SKM-1 treated with dmso at 0.1 percent for 144 hours (cell line): ENCODE data around the gene COIL.

Experiments used
- DNase-seq: peaks from one replicate; lab custom pipeline; 2025; ENCODE audit not compliant: unreplicated experiment; lab: John Stamatoyannopoulos, UW

The COIL gene

DNA sequence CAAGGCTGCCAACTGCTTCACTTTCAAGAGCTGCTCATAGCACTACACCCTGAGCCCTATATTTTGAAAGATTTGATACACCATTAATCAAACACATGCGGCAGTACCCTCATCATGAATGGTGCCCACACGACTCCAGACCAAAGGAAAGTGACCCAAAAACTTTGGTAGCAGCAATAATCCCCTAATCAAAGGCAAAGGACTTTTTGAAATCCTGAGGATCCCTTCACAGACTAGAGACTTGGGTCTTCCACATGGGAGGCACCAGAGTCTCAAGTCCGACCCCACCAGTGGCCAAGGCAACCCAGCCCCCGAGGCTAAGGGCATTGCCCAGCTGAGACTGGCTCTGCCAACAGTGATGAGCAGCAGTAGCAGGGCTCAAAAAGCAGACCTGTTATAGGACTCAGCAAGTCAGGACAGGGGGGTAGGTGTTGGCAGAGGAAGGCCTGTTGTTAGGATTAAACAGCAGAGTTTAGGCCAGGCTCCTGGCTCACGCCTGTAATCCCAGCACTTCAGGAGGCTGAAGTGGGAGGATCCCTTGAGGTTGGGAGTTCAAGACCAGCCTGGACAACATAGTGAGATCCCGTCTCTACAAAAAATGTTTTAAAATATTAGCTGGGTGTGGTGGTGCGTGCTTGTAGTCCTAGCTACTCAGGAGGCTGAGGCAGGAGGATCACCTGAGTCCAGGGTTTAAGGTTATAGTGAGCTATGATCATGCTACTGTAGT, 50.2 kb downstream of the COIL start:
- DNase-seq = no peak

DNA sequence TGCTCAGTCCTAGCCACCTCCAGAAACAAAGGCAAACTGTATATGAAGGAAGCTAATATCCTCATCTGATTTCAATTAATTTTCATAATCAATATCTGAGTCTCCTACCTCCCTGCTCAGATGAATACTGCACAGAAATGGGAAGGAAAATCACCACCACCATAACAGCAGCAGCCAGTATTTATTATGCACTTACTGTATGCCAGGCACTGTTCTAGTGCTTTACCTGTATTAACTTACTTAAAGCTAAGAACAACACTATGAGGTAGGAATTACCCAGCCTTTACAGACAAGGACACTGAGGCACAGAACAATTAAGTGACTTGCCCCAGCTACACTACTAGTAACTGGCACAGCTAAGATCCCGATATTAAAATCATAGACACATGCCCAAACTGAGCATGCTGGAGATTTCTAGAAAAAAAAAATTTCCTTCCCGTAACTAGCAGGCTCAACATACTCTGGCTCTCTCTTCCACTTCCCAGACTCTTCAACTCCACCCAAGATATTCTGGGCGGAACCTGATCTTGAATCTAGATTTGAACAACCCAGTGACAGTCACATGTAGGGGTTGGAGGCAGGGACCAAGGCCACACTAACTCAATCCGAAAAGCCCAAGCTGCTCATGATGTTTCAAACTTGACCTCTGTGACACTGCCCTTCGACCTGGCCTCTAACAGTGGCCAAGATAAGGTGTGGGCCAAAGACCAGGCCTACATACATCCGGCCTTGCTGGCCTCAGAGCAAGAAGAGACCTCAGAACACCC, 50.9 kb downstream of the COIL start:
- DNase-seq = no peak

DNA sequence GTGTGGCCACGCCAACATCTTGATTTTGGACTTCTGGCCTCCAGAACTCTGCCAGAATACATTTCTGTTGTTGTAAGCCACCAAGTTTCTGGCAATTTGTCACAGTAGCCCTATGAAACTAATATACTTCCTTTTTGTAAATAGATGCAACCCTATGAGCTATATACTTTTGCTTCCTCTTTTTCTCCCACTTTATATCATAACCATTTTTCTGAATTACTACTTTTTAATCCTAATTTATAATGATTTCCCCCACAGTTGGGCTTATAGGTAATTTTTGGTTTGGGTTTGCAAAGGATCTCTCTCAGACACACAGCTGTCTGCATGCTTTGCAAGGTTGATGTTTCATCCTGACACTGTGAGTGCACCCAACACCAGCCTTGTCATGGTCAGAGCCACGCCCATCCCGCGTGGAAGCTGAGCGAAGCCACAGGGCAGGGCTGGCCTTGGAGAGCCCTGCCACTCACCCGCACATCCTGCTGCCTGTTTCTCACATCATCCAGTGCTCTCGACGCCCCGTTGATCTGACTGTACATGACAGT, 52.8 kb downstream of the COIL start:
- DNase-seq = peak; percentile 28

DNA sequence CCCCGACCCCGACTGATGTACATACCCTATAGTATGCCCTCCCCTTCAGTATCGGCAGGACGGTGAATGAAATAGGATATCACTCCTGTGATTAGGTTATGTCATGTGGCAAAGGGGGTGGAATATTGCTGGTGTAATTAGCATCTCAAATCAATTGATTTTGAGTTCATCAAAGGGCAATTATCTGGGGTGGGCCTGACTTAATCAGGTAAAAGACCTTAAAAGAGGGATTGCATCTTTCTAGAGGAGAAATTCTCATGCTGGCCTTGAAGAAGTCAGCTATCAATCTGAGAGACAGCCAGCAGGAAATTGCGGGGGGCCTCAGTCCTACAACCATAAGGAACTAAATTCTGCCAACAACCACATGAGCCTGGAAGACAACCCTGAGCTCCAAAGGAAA, 57.3 kb downstream of the COIL start:
- DNase-seq = no peak

DNA sequence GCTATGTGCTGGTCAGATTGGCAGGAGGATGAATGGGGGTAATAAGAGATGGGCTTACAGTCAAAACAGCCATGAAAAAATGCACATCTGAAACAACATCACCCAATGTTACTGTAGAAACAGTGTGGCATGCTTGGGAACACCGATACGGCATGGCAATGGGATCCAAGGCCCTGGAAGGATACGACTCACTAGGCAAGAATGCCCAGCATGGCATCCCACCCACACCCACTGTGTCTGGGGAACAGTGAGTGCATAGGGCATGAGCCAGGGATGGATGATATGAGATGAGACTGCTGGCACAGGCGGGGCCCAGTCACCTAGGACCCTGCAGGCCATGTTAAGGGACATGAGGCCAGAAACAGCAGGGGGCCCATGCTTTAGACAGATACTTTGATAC, 58.5 kb downstream of the COIL start:
- no peak for DNase-seq

DNA sequence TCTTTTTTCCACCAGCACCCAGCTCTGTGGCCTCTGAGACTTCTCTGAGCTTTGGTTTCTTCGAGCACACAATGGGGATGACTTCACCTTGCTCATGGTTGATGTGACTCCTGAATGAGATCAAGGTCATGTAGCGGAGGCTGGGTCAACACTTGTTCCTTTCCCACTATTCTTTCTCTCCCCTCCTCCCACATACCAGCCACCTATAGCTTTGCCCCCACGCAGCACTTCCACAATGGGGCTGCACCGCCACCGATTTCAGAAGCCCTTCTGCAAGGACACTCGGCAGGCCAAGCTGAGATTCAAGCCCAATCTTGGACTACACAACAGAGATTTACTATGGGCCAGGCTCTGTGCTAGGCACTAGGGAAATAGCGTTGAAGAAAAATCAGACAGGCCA, 61.4 kb downstream of the COIL start:
- no peak for DNase-seq

DNA sequence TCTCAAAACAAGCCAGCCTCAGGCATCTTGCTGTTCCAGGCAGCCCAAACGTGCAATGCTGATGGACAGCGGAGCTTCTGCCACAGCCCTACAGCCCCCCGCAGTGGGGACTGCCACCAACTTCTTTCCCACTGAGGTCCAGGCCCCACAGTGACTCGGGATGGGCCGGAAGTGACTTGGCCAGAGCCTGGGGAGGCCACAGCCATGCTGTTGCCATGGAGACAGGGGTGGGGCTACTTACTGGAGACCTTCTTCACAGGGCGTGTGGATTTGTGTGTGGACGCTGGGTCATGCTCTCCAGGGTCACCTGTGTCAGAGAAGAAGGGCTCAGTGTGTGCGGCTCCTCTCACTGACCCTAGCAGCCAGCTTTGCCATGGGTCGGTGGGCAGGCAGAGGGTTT, 62.0 kb downstream of the COIL start:
- no peak for DNase-seq

DNA sequence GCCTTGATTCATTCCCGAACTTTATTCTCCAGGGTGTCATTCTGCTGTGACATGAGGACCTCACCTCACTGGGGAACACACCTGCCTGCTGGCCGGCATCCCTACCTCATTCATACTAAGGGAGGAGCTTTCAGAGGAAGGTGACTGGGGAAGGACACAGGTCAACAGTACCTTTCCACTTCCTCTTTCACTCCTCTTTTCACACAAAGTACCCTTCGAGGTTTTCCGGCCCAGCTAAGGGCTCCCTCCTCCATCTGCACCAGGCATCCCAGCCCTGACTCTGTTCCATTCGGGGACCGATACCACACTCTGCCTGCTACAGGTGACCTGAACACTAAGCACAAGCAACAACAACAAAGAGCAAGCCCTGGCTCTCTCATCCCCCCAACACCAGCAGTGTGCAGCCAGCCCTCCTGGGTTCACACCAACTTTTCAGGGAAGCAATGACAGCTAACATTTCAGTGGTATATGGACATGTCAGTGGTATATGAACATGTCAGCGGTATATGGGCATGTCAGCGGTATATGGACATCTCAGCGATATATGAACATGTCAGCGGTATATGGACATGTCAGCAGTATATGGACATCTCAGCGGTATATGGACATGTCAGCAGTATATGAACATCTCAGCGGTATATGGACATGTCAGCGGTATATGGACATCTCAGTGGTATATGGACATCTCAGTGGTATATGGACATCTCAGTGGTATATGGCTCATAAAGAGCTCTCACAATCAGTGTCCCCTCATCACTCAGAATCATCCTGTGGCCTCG, 63.0 kb downstream of the COIL start:
- no peak for DNase-seq

DNA sequence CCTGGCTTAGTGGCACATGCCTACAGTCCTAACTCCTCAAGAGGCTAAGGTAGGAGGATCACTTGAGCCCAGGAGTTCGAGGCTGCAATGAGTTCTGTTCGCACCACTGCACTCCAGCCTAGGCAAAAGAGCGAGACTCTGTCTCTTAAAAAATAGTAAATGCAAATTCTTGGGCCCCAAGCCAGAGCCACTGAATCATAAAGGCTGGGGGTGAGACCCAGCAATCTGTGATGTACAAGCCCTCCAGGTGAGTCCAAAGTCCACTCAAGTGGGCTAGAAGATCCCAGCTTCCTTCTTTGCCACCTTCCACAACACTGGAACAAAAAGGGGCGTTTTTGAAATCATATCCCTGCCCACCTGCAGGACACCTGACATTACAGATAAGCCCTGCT, 63.9 kb downstream of the COIL start:
- DNase-seq = no peak

DNA sequence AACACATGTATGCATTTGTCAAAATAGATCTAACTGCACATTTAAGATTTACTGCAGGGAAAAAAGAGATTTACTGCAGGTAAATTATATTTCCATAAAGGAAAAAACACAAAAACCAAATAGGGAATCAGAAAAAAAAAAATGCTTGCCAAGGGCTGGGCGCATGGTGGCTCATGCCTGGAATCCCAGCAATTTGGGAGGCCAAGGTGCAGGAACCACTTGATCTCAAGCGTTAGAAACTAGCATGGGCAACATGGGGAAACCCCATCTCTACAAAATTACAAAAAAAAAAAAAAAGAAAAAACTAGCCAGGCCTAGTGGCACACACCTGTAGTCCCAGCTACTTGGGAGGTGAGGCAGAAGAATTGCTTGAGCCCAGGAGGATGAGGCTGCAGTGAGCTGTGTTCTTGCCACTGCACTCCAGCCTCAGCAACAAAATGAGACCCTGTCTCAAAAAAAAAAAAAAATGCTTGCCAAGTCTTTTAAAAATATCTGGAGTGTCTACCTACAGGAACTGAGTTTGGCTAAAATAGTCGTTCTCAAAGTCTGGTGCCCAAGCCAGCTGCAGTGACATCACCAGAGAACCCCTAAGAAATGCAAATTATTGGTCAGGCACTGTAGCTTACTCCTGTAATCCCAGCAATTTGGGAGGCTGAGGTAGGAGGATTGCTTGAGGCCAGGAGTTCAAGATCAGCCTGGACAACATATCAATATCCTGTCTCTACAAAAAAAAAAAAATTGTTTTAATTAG, 64.5 kb downstream of the COIL start:
- DNase-seq = no peak

DNA sequence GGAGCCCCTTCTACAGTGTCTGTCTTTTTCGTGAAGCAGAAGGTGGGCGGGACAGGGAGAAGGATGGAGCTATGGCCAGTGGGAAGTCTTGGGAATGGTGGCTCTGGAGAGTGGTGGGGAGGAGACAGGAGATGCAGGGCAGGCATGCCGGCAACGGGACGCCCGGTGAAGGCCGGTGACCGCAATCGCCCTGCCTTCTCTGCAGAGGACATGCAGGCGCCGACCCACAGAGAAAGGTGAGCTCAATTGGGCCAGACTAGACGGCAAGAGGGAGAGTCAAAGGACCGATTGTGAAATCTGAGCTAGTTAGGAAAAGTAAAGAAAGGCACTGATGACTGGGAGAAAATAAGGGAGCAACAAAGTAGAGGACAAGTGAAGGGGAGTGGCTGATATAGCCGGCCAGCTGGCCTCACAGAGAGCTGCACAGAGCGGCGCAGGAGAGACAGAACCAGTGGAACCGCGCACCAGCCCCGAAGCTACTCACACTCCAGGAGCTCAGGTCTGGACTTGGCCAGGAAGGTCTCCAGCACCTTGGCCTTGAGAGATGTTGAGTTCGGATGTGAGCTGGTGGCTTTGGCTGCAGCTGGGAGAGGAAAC, 65.9 kb downstream of the COIL start:
- DNase-seq = no peak

DNA sequence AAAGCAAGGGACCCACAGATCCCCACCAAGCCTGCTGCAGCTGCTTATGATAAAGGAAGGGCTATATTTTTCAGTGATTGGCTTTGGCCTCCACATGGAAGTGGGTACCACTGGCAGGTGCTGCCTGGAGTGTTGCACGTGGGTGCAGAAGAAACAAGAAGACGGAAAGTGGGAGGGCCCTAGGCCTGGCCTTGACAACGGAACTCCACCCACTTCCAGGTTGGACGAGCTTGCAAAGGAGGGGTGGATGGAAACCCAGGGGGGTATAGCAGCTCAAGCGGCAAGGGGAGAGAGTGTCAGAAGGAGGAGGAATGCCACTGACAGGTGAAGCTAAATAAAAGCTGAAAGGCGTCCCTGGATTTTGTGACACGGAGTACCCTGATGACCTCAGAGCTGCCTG, 67.3 kb downstream of the COIL start:
- DNase-seq = no peak

DNA sequence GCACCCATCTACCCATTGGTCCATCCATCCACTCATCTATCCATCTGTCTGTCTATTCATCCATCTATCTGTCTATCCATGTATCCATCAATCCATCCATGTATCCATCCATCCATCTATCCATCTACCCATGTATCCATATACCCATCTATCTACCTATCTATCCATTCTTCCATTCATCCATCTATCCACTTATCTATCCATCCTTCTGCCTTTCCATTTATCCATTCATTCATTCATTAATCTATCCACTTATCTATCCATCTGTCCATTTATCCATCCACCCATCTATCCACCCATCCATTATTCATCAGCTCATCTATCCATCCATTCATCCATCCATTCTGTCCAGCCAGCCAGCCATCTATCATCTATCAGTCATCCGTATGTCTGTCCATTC, 68.5 kb downstream of the COIL start:
- no peak for DNase-seq

DNA sequence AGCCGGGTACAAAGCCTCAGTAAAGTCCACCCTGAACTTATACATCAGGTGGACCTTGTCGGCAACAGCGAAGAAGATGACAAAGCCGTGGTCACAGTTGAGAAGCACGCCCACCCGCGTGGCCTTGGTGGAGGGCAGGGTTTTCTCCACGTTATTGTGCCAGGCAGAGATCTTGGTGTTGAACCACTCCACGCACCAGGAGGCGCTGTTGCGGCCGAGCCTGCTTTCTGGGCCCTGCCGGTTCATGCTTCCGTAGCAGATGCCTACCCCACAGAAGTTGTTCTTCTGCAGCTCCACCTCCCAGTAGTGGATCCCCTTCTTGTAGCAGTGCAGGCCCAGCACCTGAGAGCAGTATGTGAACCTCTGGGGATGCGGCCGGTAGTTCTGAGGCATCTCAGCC, 69.1 kb downstream of the COIL start:
- DNase-seq = no peak

DNA sequence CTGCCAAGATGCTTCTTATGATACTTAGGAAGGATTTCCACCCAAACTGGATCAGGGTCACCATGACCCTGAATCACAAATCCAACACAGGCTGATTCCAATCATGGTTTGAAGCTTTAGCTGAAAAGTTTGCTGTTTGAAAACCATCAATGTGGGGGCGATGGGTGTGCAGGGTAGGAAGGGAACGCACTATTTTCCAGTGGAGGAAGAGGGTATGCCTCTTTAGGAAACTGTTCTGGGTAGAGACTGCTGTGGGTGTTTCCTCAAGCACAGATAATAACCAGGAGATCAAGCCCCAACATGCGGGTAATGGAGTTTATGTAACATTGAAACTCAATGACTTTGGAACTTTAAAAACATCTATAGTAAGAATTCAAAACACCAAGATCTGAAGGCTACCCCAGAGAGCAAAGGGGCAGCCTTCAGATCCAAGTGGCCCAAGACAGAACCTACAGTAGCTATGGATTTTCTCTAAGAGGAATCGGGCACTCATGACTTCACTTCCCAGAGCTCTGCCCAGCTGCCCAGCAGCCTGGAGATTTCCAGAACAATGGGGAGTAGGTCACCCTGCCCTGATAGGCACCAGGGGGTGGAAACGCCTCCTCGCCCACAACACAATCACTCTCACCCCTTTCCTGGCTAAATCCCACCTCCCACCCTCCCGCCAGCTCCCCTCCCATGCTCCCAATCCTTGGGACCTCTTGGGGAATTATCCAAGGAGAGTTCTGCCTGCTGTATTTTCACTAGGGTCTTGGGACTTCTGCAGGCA, 69.8 kb downstream of the COIL start:
- DNase-seq = no peak

DNA sequence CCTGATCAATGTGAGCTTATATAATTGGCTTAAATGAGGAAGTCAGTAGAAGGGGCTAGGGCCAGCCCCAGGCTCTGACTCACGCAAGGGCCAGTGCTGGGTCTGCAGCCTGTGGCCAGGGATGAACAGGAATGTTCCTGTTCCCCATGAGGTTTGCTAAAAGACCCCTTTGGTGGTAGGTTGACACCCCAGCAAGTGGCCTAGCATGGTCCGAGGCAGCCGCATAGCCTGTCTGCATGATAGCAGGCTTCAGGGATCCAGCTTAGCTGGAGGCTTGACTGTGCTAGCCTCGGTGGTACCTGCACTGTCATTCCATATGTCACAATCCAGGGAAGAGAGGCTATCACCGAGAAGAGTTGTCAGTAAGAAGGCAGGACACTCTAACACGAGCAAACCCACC, 70.5 kb downstream of the COIL start:
- DNase-seq = no peak
